Fibroblast of skin of scalp (primary cell): Measurements from ENCODE around the gene SIGLEC11.
A peak's percentile ranks its signal among the peaks of the same experiment; 100 is the strongest.
"Not testable (repeated sequence)": the region's sequence is repeated elsewhere in the genome, so short reads cannot be mapped to it uniquely, and the experiment has no call there.

Source experiments
- DNase-seq: peaks from one replicate; pipeline ENCODE4 v3.0.0-alpha.2; 2013

SIGLEC11 gene

GRCh38 chr19:49950956-49951526, 9.9 kb downstream of the SIGLEC11 start:
- no peak for DNase-seq

GRCh38 chr19:49950590-49950948, 10.4 kb downstream of the SIGLEC11 start:
- no peak for DNase-seq

GRCh38 chr19:49949742-49950589, 11.0 kb downstream of the SIGLEC11 start:
- no peak for DNase-seq

GRCh38 chr19:49946415-49946814, 14.6 kb downstream of the SIGLEC11 start:
- no peak for DNase-seq

GRCh38 chr19:49944567-49944966, 16.4 kb downstream of the SIGLEC11 start:
- not testable (repeated sequence) for DNase-seq

GRCh38 chr19:49940482-49940791, 20.5 kb downstream of the SIGLEC11 start:
- no peak for DNase-seq

GRCh38 chr19:49939721-49940481, 21.1 kb downstream of the SIGLEC11 start:
- DNase-seq = no peak

GRCh38 chr19:49938662-49939061, 22.3 kb downstream of the SIGLEC11 start:
- no peak for DNase-seq

- DNase-seq = peak; percentile 71
Observed at GRCh38 chr19:49937750-49938381, 23.1 kb downstream of the SIGLEC11 start.

- DNase-seq = no peak
Observed at GRCh38 chr19:49936549-49936948, 24.4 kb downstream of the SIGLEC11 start.

- DNase-seq = no peak
Observed at GRCh38 chr19:49933643-49934042, 27.3 kb downstream of the SIGLEC11 start.

GRCh38 chr19:49932731-49933131, 28.2 kb downstream of the SIGLEC11 start:
- no peak for DNase-seq

- DNase-seq = no peak
Observed at GRCh38 chr19:49932041-49932451, 28.9 kb downstream of the SIGLEC11 start.

- no peak for DNase-seq
Observed at GRCh38 chr19:49931293-49932040, 29.5 kb downstream of the SIGLEC11 start.

- DNase-seq = no peak
Observed at GRCh38 chr19:49930483-49931011, 30.4 kb downstream of the SIGLEC11 start.

GRCh38 chr19:49929611-49930482, 31.1 kb downstream of the SIGLEC11 start:
- DNase-seq = peak; percentile 96

- DNase-seq = peak; percentile 87
Observed at GRCh38 chr19:49929121-49929610, 31.8 kb downstream of the SIGLEC11 start, which contains the start of the genes ATF5 and NUP62. TSS of gene ATF5 (plus strand) at chr19:49929205. CDS start at chr19:49930851, 1,646 bp downstream. TSS of gene NUP62 (minus strand) at chr19:49929504. CDS start at chr19:49909807, 19,697 bp downstream.

GRCh38 chr19:49927526-49928264, 33.3 kb downstream of the SIGLEC11 start:
- no peak for DNase-seq

GRCh38 chr19:49926515-49926914, 34.5 kb downstream of the SIGLEC11 start:
- no peak for DNase-seq

- no peak for DNase-seq
Observed at GRCh38 chr19:49925486-49925885, 35.5 kb downstream of the SIGLEC11 start.
